ENCODE data around the gene GRIN1. TPM values are rescaled to one million over a fixed set of nuclear protein-coding genes. Genes with fewer than 3 reads are reported as not detected.

The GRIN1 gene
- total and polyA plus RNA-seq, 2 of the 8 experiments (the other 6 are each of a cell fraction or from before 2014, with no cell fraction given) = 0.48 to 2.1 TPM

GRCh38 chr9:137126786-137127185, 12.2 kb upstream of the GRIN1 start:
- Histone ChIP-seq H3K9ac (replicated peaks in 1 of 4; ENCODE audit: extremely low read depth in 1 of 4, low read depth in 3 of 4, low read length in 3 of 4) (no peak overlapping the region), H3K4me2 (ENCODE audit: insufficient read depth in 1 of 2, low read depth in 2 of 2, low read length in 2 of 2) (no peak overlapping the region)
- TF ChIP-seq TAF7 (optimal IDR thresholded peaks at IDR 0.05; ENCODE audit: borderline replicate concordance, low read depth, low read length) (no peak), KDM1A (IDR thresholded peaks at IDR 0.05; ENCODE audit: borderline replicate concordance, low read length) (no peak), CHD2 (IDR thresholded peaks at IDR 0.05; ENCODE audit: low read length) (no peak), CEBPB (IDR thresholded peaks at IDR 0.05; ENCODE audit: low read depth, low read length) (no peak), POU5F1 (IDR thresholded peaks at IDR 0.05; ENCODE audit: low read depth, low read length) (no peak), MAX (IDR thresholded peaks at IDR 0.05) (no peak), HDAC2 (IDR thresholded peaks at IDR 0.05; ENCODE audit: borderline replicate concordance in 1 of 2, low read depth in 2 of 2, low read length in 2 of 2) (no peak), KDM4A (IDR thresholded peaks at IDR 0.05; ENCODE audit: low read depth, low read length, severe bottlenecking) (no peak), CTCF (IDR thresholded peaks at IDR 0.05; ENCODE audit: control extremely low read depth in 1 of 3, insufficient read depth in 1 of 3, low read depth in 1 of 3, low read length in 3 of 3) (no peak), RXRA (IDR thresholded peaks at IDR 0.05; ENCODE audit: insufficient read depth, low read depth, low read length) (no peak), ZNF274 (IDR thresholded peaks at IDR 0.05; ENCODE audit: borderline replicate concordance, extremely low read depth, low read length) (no peak)

More at GRCh38 chr9:137126786-137127185, 12.2 kb upstream of the GRIN1 start:
- H2BK12ac ChIP-seq (ENCODE audit: low read depth, low read length) = no peak overlapping the region
- no peaks in the 10 kb centered on the region for H4K20me1 ChIP-seq (replicated peaks in 1 of 2; ENCODE audit: control insufficient read depth in 1 of 2, insufficient read depth in 2 of 2, low read length in 2 of 2)
- H3K27me3 ChIP-seq (replicated peaks in 1 of 4; ENCODE audit: control insufficient read depth in 3 of 4, extremely low read depth in 1 of 4, insufficient read depth in 3 of 4, low read length in 3 of 4) = peaks cover 0 to 6% (median 4%) of the 10 kb centered on the region in 4 experiments; a peak in 4 of 7 replicates
- H2BK20ac ChIP-seq (ENCODE audit: low read length) = no peak overlapping the region
- POLR2A ChIA-PET (ENCODE audit: partially characterized antibody) = interaction anchor here (0.6 to 1.1 kb wide), 2 partner anchors 14 kb away, joined by 3 read pairs; no protein-coding TSS in a partner anchor
- no peak overlapping the region for H2BK5ac ChIP-seq (ENCODE audit: low read depth, low read length)
- no peak overlapping the region for H2AFZ ChIP-seq (ENCODE audit: low read length)
- H3K14ac ChIP-seq (ENCODE audit: insufficient read length) = no peak overlapping the region
- H3K79me2 ChIP-seq (ENCODE audit: control insufficient read depth in 1 of 2, insufficient read depth in 2 of 2, low read length in 2 of 2) = peaks cover 0 to 7% of the 10 kb centered on the region in 2 experiments; a peak in 1 of 4 replicates
- DNase-seq (ENCODE audit: low read depth in 1 of 2, low spot score in 2 of 2) = no peak
- no peak overlapping the region for H2BK15ac ChIP-seq (ENCODE audit: low read length)
- H4K91ac ChIP-seq (replicated peaks; ENCODE audit: insufficient read length, low read length) = no peak overlapping the region
- H3K23ac ChIP-seq (ENCODE audit: insufficient read length) = no peak overlapping the region
- H3K4ac ChIP-seq (replicated peaks; ENCODE audit: insufficient read length, low read depth, low read length) = no peak overlapping the region
- FAIRE-seq = no peak
- WGBS, 2 experiments (ENCODE audit: extremely low coverage in 1 of 2, insufficient coverage in 1 of 2, insufficient read length in 1 of 2, insufficient replicate concordance in 2 of 2, low coverage in 1 of 2, low lambda C conversion rate in 2 of 2, missing lambda C conversion rate in 1 of 2) = 98% methylated on average over 3 of the region's 3 CpGs; no CpG with 5 or more reads in 1 of the 2 experiments
- H3K27ac ChIP-seq (ENCODE audit: low read depth, low read length) = no peak overlapping the region
- no peaks in the 10 kb centered on the region for H3K9me3 ChIP-seq (ENCODE audit: insufficient read depth in 2 of 2, low read depth in 1 of 2, low read length in 1 of 2)
- H3K79me1 ChIP-seq (ENCODE audit: low read depth, low read length) = peaks cover 2% of the 10 kb centered on the region; the same call in 1 of the 2 replicates
- no peak overlapping the region for H4K5ac ChIP-seq (ENCODE audit: insufficient read length, low read depth, low read length)
- peaks cover 0 to 11% (median 5%) of the 10 kb centered on the region in 4 experiments; a peak in 4 of 7 replicates for H3K4me1 ChIP-seq (replicated peaks in 1 of 4; ENCODE audit: control insufficient read depth in 3 of 4, insufficient read depth in 4 of 4, low read length in 3 of 4)
- no peaks in the 10 kb centered on the region for H3K36me3 ChIP-seq (ENCODE audit: control insufficient read depth in 2 of 4, insufficient read depth in 4 of 4, low read length in 3 of 4)
- H3K23me2 ChIP-seq (ENCODE audit: low read depth, low read length) = peaks cover 7% of the 10 kb centered on the region; the same call in 1 of the 2 replicates
- H2AK5ac ChIP-seq (ENCODE audit: low read depth, low read length) = no peak overlapping the region
- no peak overlapping the region for H2BK120ac ChIP-seq (replicated peaks; ENCODE audit: low read depth, low read length)
- CTCF ChIA-PET (ENCODE audit: partially characterized antibody) = interaction anchor here (0.6 to 1.3 kb wide), 4 partner anchors 11 to 981 kb away, joined by 3 to 4 read pairs (median 3); no protein-coding TSS in a partner anchor
- no peak overlapping the region for H3K56ac ChIP-seq (replicated peaks; ENCODE audit: insufficient read length, low read depth, low read length)
- no peak overlapping the region for H3K18ac ChIP-seq (ENCODE audit: extremely low read depth, low read length)
- no peak overlapping the region for H3K4me3 ChIP-seq (ENCODE audit: extremely low read depth in 1 of 4, insufficient read depth in 2 of 4, low read depth in 3 of 4, low read length in 4 of 4)
- H4K8ac ChIP-seq (ENCODE audit: extremely low read depth, insufficient read depth, low read length) = no peak overlapping the region

Data from H1 (cell line).